RWPE1 (cell line): ENCODE data around the gene LMO7.

Experiments
- CTCF ChIA-PET: fragments of 350-600 bp; sonication (Branson Sonifier 250); formaldehyde crosslinking; extraction: SDS; loops from one replicate; lab custom pipeline; 2021; lab: Yijun Ruan, JAX
- POLR2A ChIA-PET: fragments of 400-600 bp; formaldehyde crosslinking; extraction: SDS; loops from one replicate; lab custom pipeline; 2020; ENCODE audit warnings: antibody characterized with exemption; ENCODE audit not compliant: low non-redundant PET; lab: Yijun Ruan, JAX
- DNase-seq: peaks from one replicate; pipeline ENCODE4 v3.0.0; 2012; ENCODE audit warnings: low spot score
- H3K27ac ChIP-seq: fragments of 450-650 bp; 2 replicates; pipeline ENCODE4 v1.5.1; 2017
- CTCF ChIP-seq: fragments of 450-650 bp; conservative IDR thresholded peaks from 2 replicates; pipeline ENCODE4 v1.5.1; 2017; ENCODE audit warnings: low read depth, mild to moderate bottlenecking

LMO7 gene

GRCh38 chr13:75907044-75907443 lies 270.9 kb downstream of the LMO7 start:
- ChIA-PET CTCF (interaction anchor here (0.7 kb wide), 1 partner anchor 577 kb away, joined by 7 read pairs; no protein-coding TSS in a partner anchor), POLR2A (no interaction called here)
- DNase-seq = no peak
- TF ChIP-seq CTCF = no peak
- no peak overlapping the region for H3K27ac ChIP-seq

- TF ChIP-seq CTCF = no peak
- ChIA-PET CTCF (interaction anchor here (0.5 kb wide), 1 partner anchor 405 kb away, joined by 3 read pairs; no protein-coding TSS in a partner anchor), POLR2A (no interaction called here)
- no peak overlapping the region for H3K27ac ChIP-seq
- DNase-seq = no peak
These were observed 272.0 kb downstream of the LMO7 start for GRCh38 chr13:75908141-75908540.
